Endothelial cell of umbilical vein (primary cell): ENCODE data around the gene MIOS. TPM values are rescaled to one million over a fixed set of nuclear protein-coding genes. Genes with fewer than 3 reads are reported as not detected.

ENCODE experiments used
- BruUV-seq: library from RNA; stranded (reverse); fragments of 400-500 nt; replicated peaks from 2 replicates; lab custom pipeline; 2021; lab: Mats Ljungman, UMichigan
- CTCF ChIA-PET: fragments of 300-600, 350-600 bp; sonication (Branson Sonifier 250); formaldehyde crosslinking; loops from one replicate; lab custom pipeline; 2021; ENCODE audit warnings: antibody characterized with exemption, inconsistent platforms; lab: Charles Lee
- POLR2A ChIA-PET: fragments of 300-600, 350-600 bp; sonication (Branson Sonifier 250); formaldehyde crosslinking; loops from one replicate; lab custom pipeline; 2021; ENCODE audit warnings: antibody characterized with exemption, inconsistent platforms; lab: Charles Lee
- DNase-seq: peaks from one replicate; pipeline ENCODE4 v3.0.0-alpha.2; 2011; ENCODE audit warnings: low read depth, low spot score
- FAIRE-seq: peaks from 2 replicates; lab custom pipeline; 2011; peaks lifted over from hg19 to GRCh38; lab: Jason Lieb, UNC
- H2AFZ ChIP-seq: 2 replicates; pipeline ENCODE4 v1.6.0; 2012; ENCODE audit warnings: low read depth, low read length, control low read depth, inconsistent platforms
- H3K27ac ChIP-seq: 2 replicates; pipeline ENCODE4 v1.5.1; 2011; ENCODE audit warnings: low read depth, mild to moderate bottlenecking, control low read depth, low read length, moderate library complexity; ENCODE audit not compliant: insufficient read depth
- H3K27me3 ChIP-seq, 2 experiments: 2 replicates each; pipeline versions ENCODE4 v1.6.0 to v1.6.1; 2011; ENCODE audit warnings: low read length in 2 of 2, mixed read lengths in 1 of 2; ENCODE audit not compliant: control insufficient read depth in 2 of 2, insufficient read depth in 2 of 2
- H3K36me3 ChIP-seq, 2 experiments: 2 replicates in 1 of 2; 3 replicates in 1 of 2; pipeline ENCODE4 v1.5.1; 2011; ENCODE audit warnings: low read length in 2 of 2, mild to moderate bottlenecking in 1 of 2, moderate library complexity in 1 of 2; ENCODE audit not compliant: control insufficient read depth in 2 of 2, insufficient read depth in 2 of 2; ENCODE audit errors: extremely low read depth in 1 of 2
- H3K4me1 ChIP-seq: 3 replicates; pipeline ENCODE4 v1.5.1; 2011; ENCODE audit warnings: mild to moderate bottlenecking, low read length; ENCODE audit not compliant: control insufficient read depth, insufficient read depth; ENCODE audit errors: extremely low read depth
- H3K4me2 ChIP-seq: 2 replicates; pipeline ENCODE4 v1.6.1; 2011; ENCODE audit warnings: low read length, control low read depth, mixed read lengths; ENCODE audit not compliant: insufficient read depth
- H3K4me3 ChIP-seq, 3 experiments: fragments of 200-600 bp in 1 of 3; sonication (generic), shearing (Covaris generic) in 1 of 3; replicated peaks in 1 of 3; 2 replicates each; pipeline ENCODE4 v1.5.1; 2011 to 2016; ENCODE audit warnings: control low read depth in 3 of 3, low read length in 3 of 3, mild to moderate bottlenecking in 2 of 3, inconsistent platforms in 1 of 3, low read depth in 1 of 3, moderate library complexity in 1 of 3; ENCODE audit not compliant: insufficient read depth in 1 of 3
- H3K79me2 ChIP-seq: 2 replicates; pipeline ENCODE4 v1.6.0; 2012; ENCODE audit warnings: low read length, inconsistent platforms; ENCODE audit not compliant: control insufficient read depth, insufficient read depth
- H3K9ac ChIP-seq: replicated peaks from 2 replicates; pipeline ENCODE3; 2011; ENCODE audit warnings: low read length, control low read depth; ENCODE audit not compliant: insufficient read depth; ENCODE audit errors: extremely low read depth
- H3K9me1 ChIP-seq: replicated peaks from 3 replicates; pipeline ENCODE4 v1.6.0; 2011; ENCODE audit warnings: mild to moderate bottlenecking, low read length; ENCODE audit not compliant: control insufficient read depth, insufficient read depth; ENCODE audit errors: extremely low read depth
- H3K9me3 ChIP-seq: replicated peaks from 2 replicates; pipeline ENCODE4 v1.5.1; 2012; ENCODE audit warnings: low read length, inconsistent platforms; ENCODE audit not compliant: control insufficient read depth, insufficient read depth
- H4K20me1 ChIP-seq: replicated peaks from 2 replicates; pipeline ENCODE3; 2011; ENCODE audit warnings: mild to moderate bottlenecking, low read length; ENCODE audit not compliant: control insufficient read depth, insufficient read depth; ENCODE audit errors: extremely low read depth
- CTCF ChIP-seq, 2 donors: IDR thresholded peaks; 1 replicate in 1 of 2; 2 replicates in 1 of 2; pipeline ENCODE4 v1.5.1; 2011; ENCODE audit warnings: low read length in 2 of 2, mild to moderate bottlenecking in 2 of 2, moderate library complexity in 2 of 2, control low read depth in 1 of 2, inconsistent platforms in 1 of 2, low read depth in 1 of 2; ENCODE audit not compliant: insufficient read depth in 1 of 2; ENCODE audit errors: extremely low read depth in 1 of 2
- EZH2 ChIP-seq: IDR thresholded peaks from 2 replicates; pipeline ENCODE4 v1.6.1; 2012; ENCODE audit warnings: borderline replicate concordance, low read depth, mild to moderate bottlenecking, moderate library complexity, low read length, inconsistent platforms; ENCODE audit not compliant: severe bottlenecking
- FOS ChIP-seq: IDR thresholded peaks from 2 replicates; pipeline ENCODE4 v1.6.1; 2011; ENCODE audit warnings: mild to moderate bottlenecking, low read length, moderate library complexity, borderline replicate concordance; ENCODE audit not compliant: insufficient read depth
- GATA2 ChIP-seq: IDR thresholded peaks from 2 replicates; pipeline ENCODE4 v1.7.0; 2011; ENCODE audit warnings: low read depth, mild to moderate bottlenecking, moderate library complexity, mixed read lengths, low read length; ENCODE audit not compliant: insufficient read length, insufficient read depth
- JUN ChIP-seq: IDR thresholded peaks from 2 replicates; pipeline ENCODE4 v1.6.1; 2011; ENCODE audit warnings: borderline replicate concordance, low read depth; ENCODE audit not compliant: insufficient read length, insufficient read depth
- MAX ChIP-seq: IDR thresholded peaks from 2 replicates; pipeline ENCODE4 v1.6.1; 2011; ENCODE audit not compliant: insufficient read depth, insufficient read length
- MYC ChIP-seq: IDR thresholded peaks from one replicate; pipeline ENCODE4 v1.6.1; 2011; ENCODE audit warnings: mild to moderate bottlenecking, low read depth, low read length
- POLR2A ChIP-seq: IDR thresholded peaks from 2 replicates; pipeline ENCODE4 v1.6.1; 2012; ENCODE audit warnings: low read depth, mild to moderate bottlenecking, control low read depth, low read length
- POLR2AphosphoS5 ChIP-seq: IDR thresholded peaks from 2 replicates; pipeline ENCODE4 v1.6.1; 2012; ENCODE audit warnings: low read depth, mild to moderate bottlenecking, control low read depth, low read length, moderate library complexity; ENCODE audit not compliant: insufficient read depth
- dilution Hi-C: fragments of 300-500 bp; cut with MboI; formaldehyde crosslinking; loops from one replicate; pipeline ENCODE4 v1.15.0; 2019; ENCODE audit warnings: low sequenced_read_pairs; ENCODE audit not compliant: extremely low pct_ligation_motif_present
- intact Hi-C: fragments of 100-400 bp; cut with micrococcal nuclease; formaldehyde crosslinking; loops from one replicate; pipeline ENCODE4 v1.10.0; 2022
- polyA plus RNA-seq, 4 experiments: library from polyadenylated mRNA; depleted of rRNA in 3 of 4; stranded (reverse) in 3 of 4; unstranded in 1 of 4; fragments of >200 nt; gene quantifications; 2 replicates each; pipeline versions ENCODE4 v1.2.1 to v1.2.3, GENCODE V29; 2011 to 2012; ENCODE audit warnings: missing spikeins in 1 of 4
- total RNA-seq: library from RNA; stranded (reverse); gene quantifications from 2 replicates; pipeline ENCODE4 v1.2.3, GENCODE V29; 2021

Gene MIOS
- total and polyA plus RNA-seq, 2 donors (not counting 3 experiments of a cell fraction or from before 2014, with no cell fraction given), result 8.5 to 16.8 TPM

GRCh38 chr7:7573701-7574100 lies 7.0 kb downstream of the MIOS start:
- no peaks in the 10 kb centered on the region for H3K36me3 ChIP-seq

More at GRCh38 chr7:7573701-7574100, 7.0 kb downstream of the MIOS start:
- Histone ChIP-seq H3K79me2 (peaks cover 29% of the 10 kb centered on the region), H3K27me3 (no peaks in the 10 kb centered on the region), H4K20me1 (no peaks in the 10 kb centered on the region), H2AFZ (no peak overlapping the region), H3K4me2 (no peak overlapping the region), H3K27ac (no peak overlapping the region), H3K9me3 (no peaks in the 10 kb centered on the region), H3K9ac (no peak overlapping the region), H3K4me3 (no peak overlapping the region), H3K4me1 (no peaks in the 10 kb centered on the region), H3K9me1 (no peaks in the 10 kb centered on the region)
- intact Hi-C loops, result no loop called here
- DNase-seq, result no peak
- ChIA-PET POLR2A (no interaction called here), CTCF (no interaction called here)
- dilution Hi-C loops, result no loop called here
- BruUV-seq, result no TSS peak
- FAIRE-seq, result no peak
- TF ChIP-seq GATA2, result no peak
- no peak for TF ChIP-seq POLR2A
- no peak for TF ChIP-seq MYC
- TF ChIP-seq FOS, result no peak
- no peak for TF ChIP-seq EZH2
- TF ChIP-seq POLR2AphosphoS5, result no peak
- no peak for TF ChIP-seq JUN
- no peak for TF ChIP-seq MAX
- no peak for TF ChIP-seq CTCF (IDR thresholded peaks at IDR 0.05; ENCODE audit: extremely low read depth in 1 of 2, insufficient read depth in 1 of 2, low read depth in 1 of 2, low read length in 2 of 2)
